ENCODE results near the gene NQO2. TPM values are rescaled to one million over a fixed set of nuclear protein-coding genes. Genes with fewer than 3 reads are reported as not detected.

The NQO2 gene
- total and polyA plus RNA-seq, 9 donors: 16.2 to 48.4 (median 28.7) TPM

GRCh38 chr6:2988426-2989331 lies 11.0 kb upstream of the NQO2 start:
- intact Hi-C loops (cut with DNase I): loop anchor here in 3 of 4 donors (1.0 to 5.0 kb wide), 4 partner anchors 36 to 141 kb away; no protein-coding TSS in a partner anchor
- no peaks in the 10 kb centered on the region for H3K9me3 ChIP-seq
- H3K4me3 ChIP-seq: peak overlapping the region; percentile 51
- peak; percentile 81 to 90 (median 88) for DNase-seq
- TF ChIP-seq EP300 (IDR thresholded peaks at IDR 0.05) (no peak), POLR2A (IDR thresholded peaks at IDR 0.05) (peak; percentile 18), CTCF (IDR thresholded peaks at IDR 0.05) (peak; percentile 90 to 92 (median 90))
- H3K4me1 ChIP-seq (ENCODE audit: insufficient read depth): peaks cover 8% of the 10 kb centered on the region
- no peaks in the 10 kb centered on the region for H3K36me3 ChIP-seq
- peak overlapping the region; percentile 62 to 92 for H3K27ac ChIP-seq
- 0% methylated on average over 52 to 64 of the region's 64 CpGs for WGBS, 3 donors
- H3K27me3 ChIP-seq: no peaks in the 10 kb centered on the region

GRCh38 chr6:2989332-2990247 lies 10.1 kb upstream of the NQO2 start:
- Histone ChIP-seq H3K27ac (peak overlapping the region; percentile 62 to 92), H3K9me3 (no peaks in the 10 kb centered on the region), H3K4me1 (ENCODE audit: insufficient read depth) (peaks cover 8% of the 10 kb centered on the region), H3K36me3 (no peaks in the 10 kb centered on the region), H3K4me3 (peak overlapping the region; percentile 51), H3K27me3 (no peaks in the 10 kb centered on the region)
- TF ChIP-seq EP300 (IDR thresholded peaks at IDR 0.05) (peak; percentile 40), POLR2A (IDR thresholded peaks at IDR 0.05) (peak; percentile 89), CTCF (IDR thresholded peaks at IDR 0.05) (peak in 1 of 3 donors; percentile 22)
- peak; percentile 74 to 92 (median 77) for DNase-seq
- 0 to 1% (median 0%) methylated on average over 22 of the region's 22 CpGs for WGBS, 3 donors
- intact Hi-C loops (cut with DNase I): loop anchor here in 3 of 4 donors (1.0 to 5.0 kb wide), 4 partner anchors 37 to 142 kb away; no protein-coding TSS in a partner anchor

GRCh38 chr6:2990248-2990931 lies 9.3 kb upstream of the NQO2 start:
- Histone ChIP-seq H3K4me3 (peak overlapping the region; percentile 51), H3K9me3 (no peaks in the 10 kb centered on the region), H3K27me3 (no peaks in the 10 kb centered on the region), H3K36me3 (no peaks in the 10 kb centered on the region), H3K4me1 (ENCODE audit: insufficient read depth) (peaks cover 8% of the 10 kb centered on the region), H3K27ac (peak overlapping the region; percentile 62 to 92)
- TF ChIP-seq EP300 (IDR thresholded peaks at IDR 0.05) (no peak), POLR2A (IDR thresholded peaks at IDR 0.05) (peak; percentile 19)
- 1 to 2% (median 1%) methylated on average over 19 of the region's 19 CpGs for WGBS, 3 donors
- peak in 4 of 5 donors; percentile 39 to 57 (median 44) for DNase-seq
- intact Hi-C loops (cut with DNase I): no loop called here

GRCh38 chr6:2990932-2991506 lies 8.7 kb upstream of the NQO2 start:
- 1 to 6% (median 5%) methylated on average over 10 of the region's 10 CpGs for WGBS, 3 donors
- intact Hi-C loops (cut with DNase I): no loop called here
- DNase-seq: no peak
- Histone ChIP-seq H3K27ac (peak overlapping the region; percentile 62 to 92), H3K9me3 (no peaks in the 10 kb centered on the region), H3K27me3 (no peaks in the 10 kb centered on the region), H3K4me3 (peak overlapping the region; percentile 51), H3K4me1 (ENCODE audit: insufficient read depth) (peaks cover 8% of the 10 kb centered on the region), H3K36me3 (no peaks in the 10 kb centered on the region)
- no peak for TF ChIP-seq CTCF (IDR thresholded peaks at IDR 0.05)
- no peak for TF ChIP-seq EP300 (IDR thresholded peaks at IDR 0.05)

All from ovary (tissue), 9 donors.